ENCODE data around the gene LRRIQ1.
"Not testable (repeated sequence)": the region's sequence is repeated elsewhere in the genome, so short reads cannot be mapped to it uniquely, and the experiment has no call there.

LRRIQ1 gene

DNA sequence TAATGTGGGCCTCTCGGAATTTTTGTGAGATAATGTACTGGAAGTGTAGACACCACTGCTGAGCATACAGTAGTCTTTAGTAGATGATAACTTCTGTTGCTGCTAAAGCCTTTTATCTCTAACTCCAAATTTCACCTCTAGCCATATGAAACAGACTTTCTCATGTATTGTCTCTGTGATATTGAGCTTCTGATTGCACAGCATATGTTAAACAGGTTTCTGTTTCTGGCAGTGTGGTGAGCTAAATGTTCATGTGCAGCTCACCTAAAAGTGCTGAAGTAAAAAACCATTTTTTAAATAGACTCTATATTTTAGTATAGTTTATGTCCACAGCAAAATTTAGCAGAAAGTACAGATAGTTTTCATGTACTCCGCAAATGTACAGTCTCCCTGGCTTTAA is 154.6 kb downstream of the LRRIQ1 start:
- no peak for DNase-seq

GRCh38 chr12:85203809-85204208 is 167.7 kb downstream of the LRRIQ1 start:
- DNase-seq: not testable (repeated sequence)

DNA sequence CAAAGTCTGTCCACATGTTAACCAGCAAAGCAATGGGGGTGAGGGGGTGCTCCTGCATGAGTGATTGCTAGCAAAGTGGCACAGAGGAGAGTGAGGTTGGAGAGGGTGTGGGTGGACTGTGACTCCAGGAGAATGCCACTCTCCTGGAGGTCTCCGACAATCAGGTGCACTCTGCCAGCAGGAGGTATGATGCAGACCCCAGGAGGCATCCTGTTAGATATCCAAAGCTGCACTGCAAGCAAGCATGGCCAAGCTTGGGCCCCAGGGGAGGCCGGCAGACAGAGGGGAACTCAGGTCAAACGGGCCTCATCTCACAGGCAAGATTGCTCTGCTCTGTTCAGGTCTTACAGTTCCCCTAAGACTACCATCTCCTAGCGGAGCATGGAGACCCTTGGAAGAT is 170.4 kb downstream of the LRRIQ1 start:
- DNase-seq: no peak

DNA sequence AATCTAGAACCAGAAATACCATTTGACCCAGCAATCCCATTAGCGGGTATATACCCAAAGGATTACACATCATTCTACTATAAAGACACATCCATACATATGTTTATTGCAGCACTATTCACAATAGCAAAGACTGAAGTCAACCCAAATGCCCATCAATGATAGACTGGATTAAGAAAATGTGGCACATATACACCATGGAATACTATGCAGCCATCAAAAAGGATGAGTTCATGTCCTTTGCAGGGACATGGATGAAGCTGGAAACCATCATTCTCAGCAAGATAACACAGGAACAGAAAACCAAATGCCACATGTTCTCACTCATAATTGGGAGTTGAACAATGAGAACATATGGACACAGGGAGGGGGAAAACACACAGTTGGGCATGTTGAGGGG is 188.2 kb downstream of the LRRIQ1 start:
- not testable (repeated sequence) for DNase-seq

DNA sequence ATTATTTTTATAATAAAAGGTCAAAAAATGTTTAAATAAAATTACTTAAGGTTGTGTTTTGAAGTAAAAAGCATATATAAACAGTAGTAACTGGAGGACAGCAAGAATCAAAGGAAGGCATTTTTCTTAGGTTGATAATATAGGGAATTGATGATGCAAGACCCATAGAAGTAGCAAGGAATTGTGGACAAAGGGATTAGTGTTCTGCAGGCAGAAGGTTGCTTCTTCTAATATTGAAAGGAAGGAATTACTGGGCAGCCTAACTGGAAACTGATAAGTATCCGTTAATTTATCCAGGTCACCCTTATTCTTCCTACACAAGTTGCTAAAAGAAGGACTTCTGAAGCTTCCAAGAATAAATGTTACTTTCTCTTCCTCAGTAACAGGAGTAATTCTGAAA is 189.3 kb downstream of the LRRIQ1 start:
- DNase-seq: no peak

- no peak for DNase-seq
Observed at GRCh38 chr12:85237327-85237726, 201.2 kb downstream of the LRRIQ1 start.

DNA sequence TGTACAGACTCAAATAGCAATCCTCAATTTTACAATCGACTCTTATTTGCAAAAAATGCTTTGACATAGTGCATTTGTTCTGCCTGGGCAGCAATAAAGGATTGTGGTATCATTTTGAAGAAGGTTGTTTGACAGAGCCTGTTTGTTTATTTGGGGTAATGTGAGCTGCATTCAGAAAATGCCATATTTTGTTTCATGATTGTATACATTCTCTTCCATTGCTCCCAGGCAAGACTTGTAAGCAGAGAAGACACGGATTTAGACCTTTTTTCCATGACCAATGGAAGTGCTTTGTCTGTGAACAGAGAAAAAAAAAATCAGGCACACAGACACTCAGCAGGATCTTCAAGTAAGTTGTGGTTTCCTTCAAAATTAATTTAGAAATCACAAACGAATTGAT is 208.4 kb downstream of the LRRIQ1 start:
- DNase-seq: no peak

DNA sequence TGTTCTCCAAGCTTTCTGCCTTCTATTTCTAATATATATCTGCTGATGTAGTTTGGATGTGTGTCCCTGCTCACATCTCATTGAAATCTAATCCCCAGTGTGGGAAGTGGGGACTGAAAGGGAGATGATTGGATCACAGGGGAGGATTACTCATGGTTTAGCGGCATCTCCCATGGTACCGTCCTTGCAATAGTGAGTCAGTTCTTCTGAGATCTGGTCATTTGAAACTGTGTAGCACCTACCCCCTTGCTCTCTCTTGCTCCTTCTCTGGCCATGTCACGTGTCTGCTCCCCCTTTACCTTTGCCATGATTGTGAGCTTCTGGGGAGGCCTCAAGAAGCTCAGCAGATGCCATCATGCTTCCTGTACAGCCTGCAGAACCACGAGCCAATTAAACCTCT is 217.7 kb downstream of the LRRIQ1 start:
- no peak for DNase-seq

DNA sequence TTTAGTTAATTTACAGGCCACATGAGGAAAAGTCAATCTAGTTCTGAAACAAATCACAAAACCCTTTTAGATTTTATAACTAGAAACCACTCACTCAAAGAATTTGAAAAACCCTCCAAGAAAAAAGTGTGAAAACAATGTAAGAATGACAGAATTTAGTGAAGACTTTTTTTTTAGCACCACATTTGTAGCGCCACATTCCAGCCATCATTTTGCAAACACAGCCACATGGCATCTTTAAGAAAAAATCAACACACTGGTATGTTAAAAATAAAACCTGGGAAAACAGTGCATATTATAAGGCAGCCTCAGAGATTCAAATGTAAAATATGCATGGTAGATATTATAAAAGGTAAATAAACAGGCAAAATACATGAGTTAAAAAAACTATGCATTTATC is 221.5 kb downstream of the LRRIQ1 start:
- no peak for DNase-seq

DNA sequence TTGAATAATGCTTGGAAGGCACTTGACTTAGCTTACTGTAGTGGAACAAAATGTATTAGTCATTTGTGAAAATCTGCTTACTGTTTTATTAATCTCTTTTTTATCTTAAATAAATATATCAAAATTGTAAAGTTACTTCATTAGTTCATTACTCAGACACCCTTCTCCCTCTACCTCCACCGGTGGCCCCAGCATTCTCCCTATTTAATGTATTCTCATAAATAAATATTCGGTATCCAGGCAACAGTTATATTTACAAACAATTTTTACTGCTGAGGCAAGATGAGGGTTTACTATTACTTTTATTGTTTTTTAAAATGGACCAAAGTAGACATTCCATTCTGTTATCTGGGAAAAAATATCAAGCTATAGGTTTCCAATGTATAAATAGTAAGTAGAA is 224.3 kb downstream of the LRRIQ1 start:
- no peak for DNase-seq

GRCh38 chr12:85260896-85261295 is 224.7 kb downstream of the LRRIQ1 start:
- DNase-seq: no peak

DNA sequence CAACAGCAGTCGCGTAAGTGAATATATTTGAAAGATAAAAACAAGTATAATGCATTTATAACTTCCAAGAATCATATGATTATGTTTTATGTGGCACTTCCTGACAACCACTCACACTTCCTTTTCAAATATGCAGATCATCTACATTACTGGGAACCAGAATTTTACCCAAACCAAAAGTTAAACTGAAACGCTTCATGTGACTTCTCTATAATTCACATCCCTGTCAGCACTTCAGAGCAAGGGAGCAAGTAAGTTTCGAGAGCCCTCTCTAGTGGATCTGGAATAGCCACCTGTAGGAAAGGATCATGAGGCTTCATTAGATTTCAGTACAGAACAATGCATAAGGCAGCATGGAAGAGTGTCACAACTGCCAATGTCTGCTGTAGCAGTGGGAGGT is 230.2 kb downstream of the LRRIQ1 start:
- DNase-seq: no peak

- no peak for DNase-seq
Observed at GRCh38 chr12:85273381-85274314, 237.5 kb downstream of the LRRIQ1 start.

DNA sequence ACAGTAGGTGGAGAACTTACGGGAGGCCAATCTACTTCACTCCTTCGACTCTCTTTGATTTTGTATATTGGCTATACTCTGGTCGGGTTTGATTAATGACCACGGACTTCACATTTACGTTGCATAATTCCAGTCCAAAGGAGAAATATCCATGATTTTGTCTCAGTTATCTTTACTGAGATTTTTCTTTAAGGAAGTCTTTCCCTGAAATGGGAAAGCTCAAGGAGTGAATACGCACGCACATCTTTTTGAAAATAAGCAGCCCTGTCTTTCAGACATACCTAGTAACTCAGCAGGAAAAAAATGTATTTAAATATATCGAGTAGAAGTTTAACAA is 238.1 kb downstream of the LRRIQ1 start:
- no peak for DNase-seq

DNA sequence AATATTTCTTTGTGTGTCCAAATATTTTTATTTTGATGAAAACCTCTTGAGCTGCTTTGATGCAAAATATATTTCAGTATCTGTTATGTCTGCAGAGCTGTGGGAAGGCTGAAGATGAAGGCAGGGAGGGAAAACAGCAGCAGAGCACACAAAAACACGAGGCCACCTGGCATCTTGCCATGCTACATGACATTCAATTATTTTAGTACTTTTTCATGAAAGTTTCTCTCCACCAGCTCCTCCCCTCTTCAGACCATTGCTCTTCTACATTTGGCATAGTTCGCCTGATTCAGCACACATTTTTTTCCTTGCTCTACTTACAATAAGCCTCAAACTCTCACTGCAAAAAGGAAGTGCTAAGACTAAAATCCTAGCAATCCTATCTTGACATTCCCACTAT is 239.2 kb downstream of the LRRIQ1 start:
- DNase-seq: no peak

DNA sequence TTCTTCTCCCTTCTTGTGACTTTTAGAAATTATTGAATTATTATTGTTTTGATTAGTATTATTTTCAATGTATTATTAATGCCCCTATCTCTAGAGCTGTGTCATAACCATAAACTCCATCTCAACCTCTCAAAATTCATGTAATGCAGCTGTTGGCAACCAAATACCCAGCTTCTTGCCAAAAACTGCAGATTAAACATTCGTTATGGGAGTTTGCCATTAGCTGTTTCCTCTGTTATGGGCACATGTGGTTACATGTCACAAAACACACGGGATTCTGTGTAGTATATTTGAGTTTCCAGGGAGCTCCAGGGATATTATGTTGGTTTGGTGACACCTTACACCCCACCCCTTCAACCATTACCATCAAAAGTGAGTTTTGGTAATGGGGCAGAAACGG is 241.0 kb downstream of the LRRIQ1 start:
- no peak for DNase-seq

- no peak for DNase-seq
Observed at GRCh38 chr12:85277900-85278597, 241.9 kb downstream of the LRRIQ1 start.

- DNase-seq: no peak
Observed at GRCh38 chr12:85278598-85279448, 242.7 kb downstream of the LRRIQ1 start.

DNA sequence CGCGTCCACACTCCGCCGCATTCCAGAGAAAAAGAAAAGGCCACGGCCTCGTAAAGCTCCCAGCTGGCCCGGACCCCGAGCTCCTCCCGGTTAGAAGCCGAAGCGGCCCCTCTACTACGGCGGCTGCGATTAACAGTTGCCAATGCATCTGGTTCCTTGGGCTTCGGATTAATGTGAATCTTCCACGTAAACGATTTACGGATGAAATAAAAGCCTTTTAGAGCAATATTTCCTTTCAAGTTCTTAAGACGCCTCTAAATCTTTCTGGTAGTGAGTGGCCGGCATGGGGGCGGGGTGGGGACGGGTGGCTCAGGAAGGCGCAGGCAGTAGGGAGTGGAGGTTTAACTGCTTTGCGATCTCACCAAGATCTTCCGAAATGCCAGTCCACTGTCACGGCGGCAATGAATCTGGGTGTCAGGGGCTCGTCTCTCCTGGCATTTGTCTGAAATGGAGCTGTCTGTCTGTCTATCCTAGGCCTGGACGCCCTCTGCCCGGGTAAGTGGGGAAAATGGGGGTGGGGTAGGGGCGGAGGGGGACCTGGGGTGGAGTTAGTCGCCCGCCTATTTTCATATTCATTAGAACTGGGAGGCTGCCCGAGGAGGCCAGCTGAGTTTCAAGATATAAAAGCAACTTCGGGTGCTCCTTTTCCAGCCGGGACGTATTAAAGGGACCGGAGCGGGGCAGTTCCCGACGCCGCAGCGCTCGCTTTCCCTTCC is 243.5 kb downstream of the LRRIQ1 start:
- DNase-seq: no peak

DNA sequence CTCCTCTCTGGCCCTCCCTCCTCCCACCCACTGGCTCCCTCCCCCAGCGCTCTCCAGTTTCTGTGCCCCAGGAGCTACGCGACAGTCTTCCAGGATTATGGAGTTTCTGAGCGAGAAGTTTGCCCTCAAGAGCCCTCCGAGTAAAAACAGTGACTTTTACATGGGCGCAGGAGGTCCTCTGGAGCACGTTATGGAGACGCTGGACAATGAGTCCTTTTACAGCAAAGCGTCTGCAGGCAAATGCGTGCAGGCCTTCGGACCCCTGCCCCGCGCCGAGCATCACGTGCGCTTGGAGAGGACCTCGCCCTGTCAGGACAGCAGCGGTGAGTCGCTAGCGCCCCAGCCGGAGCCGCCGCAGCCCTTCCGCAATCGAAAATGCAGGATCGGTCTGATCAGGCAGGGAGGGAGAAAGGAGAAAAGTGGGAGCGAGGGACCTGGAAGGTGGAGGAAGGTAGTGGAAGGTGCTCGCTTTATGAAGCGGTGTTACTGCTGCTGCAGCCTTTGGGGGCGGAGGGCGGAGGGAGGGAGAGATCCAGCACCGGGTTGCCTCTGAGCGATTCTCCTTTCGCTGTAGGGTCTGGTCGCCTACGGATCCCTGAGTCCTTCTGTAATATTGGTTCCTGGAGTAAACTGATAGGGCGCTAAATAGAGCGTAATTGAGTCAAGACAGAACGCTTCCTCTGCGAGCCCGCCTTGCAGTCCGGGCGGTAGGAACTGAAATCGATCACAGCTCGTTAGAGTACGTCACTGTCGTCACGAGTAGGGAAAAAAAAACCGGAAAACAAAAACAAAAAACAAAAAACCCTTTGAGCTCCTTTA is 244.2 kb downstream of the LRRIQ1 start, which contains the start of gene ALX1:
Gene ALX1 (plus strand): TSS at position 56 of the 819 bp plus-strand sequence. CDS start 42 bp downstream, at position 98.
- no peak for DNase-seq

- DNase-seq: no peak
Observed at GRCh38 chr12:85280984-85281630, 245.0 kb downstream of the LRRIQ1 start.
